ENCODE results near the gene RNF14. TPM values are rescaled to one million over a fixed set of nuclear protein-coding genes. Genes with fewer than 3 reads are reported as not detected.

The RNF14 gene
- total RNA-seq, 1 experiment from 2014 or later = 20.5 TPM

DNA sequence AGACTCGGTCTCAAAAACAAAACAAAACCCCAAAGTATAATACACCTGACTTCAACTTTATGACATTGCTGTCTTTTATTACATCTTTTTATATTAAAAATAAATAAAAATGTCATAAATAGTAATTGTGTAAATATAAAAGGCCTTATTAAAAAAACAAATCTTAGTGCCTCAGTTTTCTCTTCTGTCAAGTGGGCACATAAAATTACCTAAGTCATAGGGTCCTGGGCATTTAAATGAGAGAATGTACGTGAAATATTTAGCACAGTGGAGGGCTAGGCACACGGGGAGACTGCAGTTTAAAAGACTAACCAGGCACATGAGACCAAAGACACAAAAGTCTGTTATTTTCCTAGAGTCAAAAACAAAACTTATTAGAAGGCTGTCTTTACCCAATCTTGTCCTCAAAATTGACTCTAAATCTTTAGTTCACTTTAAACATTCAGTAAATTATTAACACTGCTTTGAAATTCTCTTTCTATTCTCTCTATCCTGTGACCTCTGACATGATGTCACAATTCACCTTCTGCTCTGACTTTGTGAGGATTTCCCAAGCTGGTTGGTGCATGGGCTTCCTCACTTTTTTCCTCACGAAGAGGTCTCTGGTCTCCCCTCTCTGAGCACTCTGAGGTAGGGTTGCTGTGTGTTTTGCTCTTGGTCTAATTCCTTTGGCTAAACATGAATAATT lies 2.5 kb upstream of the RNF14 start:
- ATAC-seq (no peak), DNase-seq (ENCODE audit: low spot score) (no peak)
- Mint-ChIP-seq H3K4me3 (no peak overlapping the region), H3K36me3 (no peaks in the 10 kb centered on the region), H3K4me1 (peaks cover 19% of the 10 kb centered on the region), H3K9me3 (no peaks in the 10 kb centered on the region), H3K27ac (no peak overlapping the region), H3K27me3 (ENCODE audit: low read depth) (no peaks in the 10 kb centered on the region)
- POLR2A ChIA-PET = no interaction called here
- TF ChIP-seq NFYB (CRISPR knock-in tag; conservative IDR thresholded peaks at IDR 0.05; ENCODE audit: low read depth) (no peak), HMGA2 (CRISPR knock-in tag; IDR thresholded peaks at IDR 0.05) (peak; percentile 15; the same call in 1 of the 2 replicates), ZNF423 (CRISPR knock-in tag; IDR thresholded peaks at IDR 0.05) (no peak)
- TF ChIP-seq, protein P1, sequence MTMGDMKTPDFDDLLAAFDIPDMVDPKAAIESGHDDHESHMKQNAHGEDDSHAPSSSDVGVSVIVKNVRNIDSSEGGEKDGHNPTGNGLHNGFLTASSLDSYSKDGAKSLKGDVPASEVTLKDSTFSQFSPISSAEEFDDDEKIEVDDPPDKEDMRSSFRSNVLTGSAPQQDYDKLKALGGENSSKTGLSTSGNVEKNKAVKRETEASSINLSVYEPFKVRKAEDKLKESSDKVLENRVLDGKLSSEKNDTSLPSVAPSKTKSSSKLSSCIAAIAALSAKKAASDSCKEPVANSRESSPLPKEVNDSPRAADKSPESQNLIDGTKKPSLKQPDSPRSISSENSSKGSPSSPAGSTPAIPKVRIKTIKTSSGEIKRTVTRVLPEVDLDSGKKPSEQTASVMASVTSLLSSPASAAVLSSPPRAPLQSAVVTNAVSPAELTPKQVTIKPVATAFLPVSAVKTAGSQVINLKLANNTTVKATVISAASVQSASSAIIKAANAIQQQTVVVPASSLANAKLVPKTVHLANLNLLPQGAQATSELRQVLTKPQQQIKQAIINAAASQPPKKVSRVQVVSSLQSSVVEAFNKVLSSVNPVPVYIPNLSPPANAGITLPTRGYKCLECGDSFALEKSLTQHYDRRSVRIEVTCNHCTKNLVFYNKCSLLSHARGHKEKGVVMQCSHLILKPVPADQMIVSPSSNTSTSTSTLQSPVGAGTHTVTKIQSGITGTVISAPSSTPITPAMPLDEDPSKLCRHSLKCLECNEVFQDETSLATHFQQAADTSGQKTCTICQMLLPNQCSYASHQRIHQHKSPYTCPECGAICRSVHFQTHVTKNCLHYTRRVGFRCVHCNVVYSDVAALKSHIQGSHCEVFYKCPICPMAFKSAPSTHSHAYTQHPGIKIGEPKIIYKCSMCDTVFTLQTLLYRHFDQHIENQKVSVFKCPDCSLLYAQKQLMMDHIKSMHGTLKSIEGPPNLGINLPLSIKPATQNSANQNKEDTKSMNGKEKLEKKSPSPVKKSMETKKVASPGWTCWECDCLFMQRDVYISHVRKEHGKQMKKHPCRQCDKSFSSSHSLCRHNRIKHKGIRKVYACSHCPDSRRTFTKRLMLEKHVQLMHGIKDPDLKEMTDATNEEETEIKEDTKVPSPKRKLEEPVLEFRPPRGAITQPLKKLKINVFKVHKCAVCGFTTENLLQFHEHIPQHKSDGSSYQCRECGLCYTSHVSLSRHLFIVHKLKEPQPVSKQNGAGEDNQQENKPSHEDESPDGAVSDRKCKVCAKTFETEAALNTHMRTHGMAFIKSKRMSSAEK (CRISPR knock-in tag; IDR thresholded peaks at IDR 0.05; ENCODE audit: borderline replicate concordance) = no peak
- CTCF ChIA-PET = interaction anchor here (0.8 kb wide), 1 partner anchor 103 kb away, joined by 4 read pairs; no protein-coding TSS in a partner anchor

DNA sequence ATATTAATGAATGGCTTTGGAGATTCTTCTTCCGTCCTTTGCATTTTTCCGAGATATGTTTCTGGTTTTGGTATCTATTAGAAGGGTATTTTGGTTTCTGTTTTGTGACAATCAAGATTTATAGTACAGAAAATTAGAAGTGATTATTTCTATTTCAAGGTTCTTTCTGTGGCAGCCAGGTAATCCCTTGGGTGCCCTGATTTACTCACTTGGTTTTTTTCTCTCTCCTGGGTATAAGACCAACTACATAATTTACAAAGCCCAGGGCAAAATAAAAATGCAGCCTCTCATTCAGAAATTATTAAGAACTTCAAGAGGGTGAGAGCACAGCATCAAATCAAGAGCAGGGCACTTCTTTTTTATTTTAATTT lies 2.0 kb upstream of the RNF14 start:
- H3K36me3 Mint-ChIP-seq = peaks cover under 1% of the 10 kb centered on the region; the same call in 1 of the 2 replicates
- POLR2A ChIA-PET = no interaction called here
- ATAC-seq (no peak), DNase-seq (ENCODE audit: low spot score) (no peak)
- H3K4me1 Mint-ChIP-seq = peaks cover 19% of the 10 kb centered on the region
- TF ChIP-seq PRRX2 (CRISPR knock-in tag; IDR thresholded peaks at IDR 0.05) (no peak), ZNF416 (CRISPR knock-in tag; IDR thresholded peaks at IDR 0.05) (no peak), SMAD3 (CRISPR knock-in tag; IDR thresholded peaks at IDR 0.05; ENCODE audit: borderline replicate concordance) (no peak), EMX1 (CRISPR knock-in tag; IDR thresholded peaks at IDR 0.05) (no peak), TP53 (CRISPR knock-in tag; IDR thresholded peaks at IDR 0.05) (no peak), OVOL2 (CRISPR knock-in tag; IDR thresholded peaks at IDR 0.05; ENCODE audit: borderline replicate concordance) (no peak), HMGA2 (CRISPR knock-in tag; IDR thresholded peaks at IDR 0.05) (no peak), ZNF232 (CRISPR knock-in tag; IDR thresholded peaks at IDR 0.05) (no peak), CREM (CRISPR knock-in tag; IDR thresholded peaks at IDR 0.05) (no peak), TEAD4 (CRISPR knock-in tag; IDR thresholded peaks at IDR 0.05) (no peak), ZNF219 (CRISPR knock-in tag; IDR thresholded peaks at IDR 0.05; ENCODE audit: borderline replicate concordance) (no peak), NFATC4 (CRISPR knock-in tag; IDR thresholded peaks at IDR 0.05) (no peak), ZNF263 (CRISPR knock-in tag; IDR thresholded peaks at IDR 0.05; ENCODE audit: low read depth) (no peak)
- TF ChIP-seq, protein P2, sequence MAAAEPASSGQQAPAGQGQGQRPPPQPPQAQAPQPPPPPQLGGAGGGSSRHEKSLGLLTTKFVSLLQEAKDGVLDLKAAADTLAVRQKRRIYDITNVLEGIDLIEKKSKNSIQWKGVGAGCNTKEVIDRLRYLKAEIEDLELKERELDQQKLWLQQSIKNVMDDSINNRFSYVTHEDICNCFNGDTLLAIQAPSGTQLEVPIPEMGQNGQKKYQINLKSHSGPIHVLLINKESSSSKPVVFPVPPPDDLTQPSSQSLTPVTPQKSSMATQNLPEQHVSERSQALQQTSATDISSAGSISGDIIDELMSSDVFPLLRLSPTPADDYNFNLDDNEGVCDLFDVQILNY (CRISPR knock-in tag; IDR thresholded peaks at IDR 0.05) = no peak
- H3K4me3 Mint-ChIP-seq = no peak overlapping the region
- H3K27ac Mint-ChIP-seq = no peak overlapping the region
- CTCF ChIA-PET = no interaction called here
- H3K27me3 Mint-ChIP-seq (ENCODE audit: low read depth) = no peaks in the 10 kb centered on the region
- H3K9me3 Mint-ChIP-seq = no peaks in the 10 kb centered on the region
